ENCODE measurements around the gene APOL3.
"Not testable (repeated sequence)": the region's sequence is repeated elsewhere in the genome, so short reads cannot be mapped to it uniquely, and the experiment has no call there.

Gene APOL3, protein sequence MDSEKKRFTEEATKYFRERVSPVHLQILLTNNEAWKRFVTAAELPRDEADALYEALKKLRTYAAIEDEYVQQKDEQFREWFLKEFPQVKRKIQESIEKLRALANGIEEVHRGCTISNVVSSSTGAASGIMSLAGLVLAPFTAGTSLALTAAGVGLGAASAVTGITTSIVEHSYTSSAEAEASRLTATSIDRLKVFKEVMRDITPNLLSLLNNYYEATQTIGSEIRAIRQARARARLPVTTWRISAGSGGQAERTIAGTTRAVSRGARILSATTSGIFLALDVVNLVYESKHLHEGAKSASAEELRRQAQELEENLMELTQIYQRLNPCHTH

DNA sequence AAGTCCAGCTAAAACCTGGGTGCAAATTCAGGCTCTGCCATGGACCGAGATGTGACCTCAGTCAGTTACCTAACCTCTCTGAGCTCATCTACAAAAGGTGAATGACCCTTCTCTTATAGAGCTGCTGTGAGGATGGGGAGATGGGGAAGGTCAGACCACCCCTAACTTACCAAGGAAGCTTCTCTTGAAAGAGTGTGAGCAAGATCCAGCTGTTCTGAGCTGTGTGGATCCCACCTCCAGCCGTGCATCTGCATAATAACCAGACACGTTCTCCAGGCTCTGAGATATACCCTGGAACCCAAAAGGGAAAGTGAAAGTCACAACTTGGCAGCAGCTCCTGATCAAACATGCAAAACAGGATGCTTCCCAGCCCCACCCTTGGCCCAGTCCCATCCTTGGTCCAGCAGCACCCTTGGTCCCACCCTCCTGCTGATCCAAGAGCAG is at the start of gene APOL3:
TSS of gene APOL3 (minus strand) at position 257 of the 444 bp plus-strand sequence. CDS start 11,700 bp downstream, outside the sequence.
- no peak for DNase-seq (ENCODE audit: low read depth, low spot score)

GRCh38 chr22:36210224-36210623 is 49.7 kb upstream of the APOL3 start:
- DNase-seq (ENCODE audit: low read depth, low spot score), result no peak

DNA sequence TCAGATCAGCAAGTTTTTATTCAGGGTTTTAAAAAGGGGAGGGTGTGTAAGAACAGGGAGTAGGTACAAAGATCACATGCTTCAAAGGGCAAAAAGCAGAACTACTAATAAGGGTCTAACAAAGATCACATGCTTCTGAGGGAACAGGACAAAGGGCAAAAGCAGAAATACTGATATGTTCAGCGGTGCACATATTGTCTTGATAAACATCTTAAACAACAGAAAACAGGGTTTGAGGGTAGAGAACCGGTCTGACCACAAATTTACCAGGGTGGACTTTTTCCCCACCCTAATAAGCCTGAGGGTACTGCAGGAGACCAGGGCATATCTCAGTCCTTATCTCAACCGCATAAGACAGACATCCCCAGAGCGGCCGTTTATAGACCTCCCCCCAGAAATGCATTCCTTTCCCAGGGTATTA is 48.9 kb upstream of the APOL3 start:
- DNase-seq (ENCODE audit: low read depth, low spot score), result not testable (repeated sequence)

GRCh38 chr22:36208914-36209313 is 48.4 kb upstream of the APOL3 start:
- DNase-seq (ENCODE audit: low read depth, low spot score), result no peak

GRCh38 chr22:36208162-36208765 is 47.7 kb upstream of the APOL3 start:
- DNase-seq (ENCODE audit: low read depth, low spot score), result no peak

GRCh38 chr22:36206255-36206654 is 45.7 kb upstream of the APOL3 start:
- no peak for DNase-seq (ENCODE audit: low read depth, low spot score)

- DNase-seq (ENCODE audit: low read depth, low spot score), result not testable (repeated sequence)
Measured at GRCh38 chr22:36205573-36205972, 45.0 kb upstream of the APOL3 start.

GRCh38 chr22:36204632-36205015 is 44.1 kb upstream of the APOL3 start:
- no peak for DNase-seq (ENCODE audit: low read depth, low spot score)

- no peak for DNase-seq (ENCODE audit: low read depth, low spot score)
Measured at GRCh38 chr22:36204001-36204631, 43.6 kb upstream of the APOL3 start.

GRCh38 chr22:36203441-36203840 is 42.9 kb upstream of the APOL3 start:
- DNase-seq (ENCODE audit: low read depth, low spot score), result not testable (repeated sequence)

GRCh38 chr22:36202906-36203305 is 42.4 kb upstream of the APOL3 start:
- DNase-seq (ENCODE audit: low read depth, low spot score), result not testable (repeated sequence)

DNA sequence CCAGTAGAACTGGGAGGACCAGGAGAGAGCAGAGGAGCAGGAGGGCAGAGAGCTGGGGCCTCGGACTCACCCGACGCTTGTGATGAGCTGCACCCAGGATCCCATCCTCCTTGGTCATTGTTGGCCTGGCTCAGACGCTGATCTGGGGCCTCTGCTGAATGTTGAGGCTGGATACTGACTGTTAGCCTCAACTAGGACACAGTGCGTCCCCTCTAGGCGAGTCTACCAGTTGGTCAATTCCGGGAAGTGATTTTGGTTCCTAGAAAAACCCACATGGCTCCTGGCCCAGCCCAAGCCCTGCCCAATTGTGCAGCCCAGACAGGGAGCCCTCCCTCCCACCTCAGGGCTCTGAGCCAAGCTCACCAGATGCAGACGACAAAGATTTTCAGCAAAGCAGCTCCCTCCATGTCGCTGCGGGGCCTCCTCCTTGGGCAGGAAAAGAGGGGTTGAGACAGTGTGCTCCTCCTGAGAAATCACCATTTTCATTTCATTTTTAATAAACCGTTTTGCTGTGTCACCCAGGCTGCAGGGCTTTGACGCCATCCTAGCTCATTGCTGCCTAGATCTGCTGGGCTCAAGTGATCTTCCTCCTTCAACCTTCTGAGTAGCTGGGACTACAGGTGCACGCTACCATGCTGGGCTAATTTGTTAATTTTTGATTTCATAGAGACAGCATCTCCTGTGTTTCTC is 41.2 kb upstream of the APOL3 start, which contains the start of gene APOL4:
TSS of gene APOL4 (minus strand) at position 180 of the 690 bp plus-strand sequence. CDS start at position 105, 75 bp downstream.
- DNase-seq (ENCODE audit: low read depth, low spot score), result no peak

GRCh38 chr22:36201025-36201424 is 40.5 kb upstream of the APOL3 start:
- DNase-seq (ENCODE audit: low read depth, low spot score), result not testable (repeated sequence)

GRCh38 chr22:36199001-36199551 is 38.5 kb upstream of the APOL3 start:
- DNase-seq (ENCODE audit: low read depth, low spot score), result no peak

GRCh38 chr22:36198536-36198935 is 38.0 kb upstream of the APOL3 start:
- DNase-seq (ENCODE audit: low read depth, low spot score), result no peak

- no peak for DNase-seq (ENCODE audit: low read depth, low spot score)
Measured at GRCh38 chr22:36197514-36198146, 37.1 kb upstream of the APOL3 start.

GRCh38 chr22:36197065-36197440 is 36.5 kb upstream of the APOL3 start:
- DNase-seq (ENCODE audit: low read depth, low spot score), result no peak

GRCh38 chr22:36196254-36197064 is 35.9 kb upstream of the APOL3 start:
- no peak for DNase-seq (ENCODE audit: low read depth, low spot score)

DNA sequence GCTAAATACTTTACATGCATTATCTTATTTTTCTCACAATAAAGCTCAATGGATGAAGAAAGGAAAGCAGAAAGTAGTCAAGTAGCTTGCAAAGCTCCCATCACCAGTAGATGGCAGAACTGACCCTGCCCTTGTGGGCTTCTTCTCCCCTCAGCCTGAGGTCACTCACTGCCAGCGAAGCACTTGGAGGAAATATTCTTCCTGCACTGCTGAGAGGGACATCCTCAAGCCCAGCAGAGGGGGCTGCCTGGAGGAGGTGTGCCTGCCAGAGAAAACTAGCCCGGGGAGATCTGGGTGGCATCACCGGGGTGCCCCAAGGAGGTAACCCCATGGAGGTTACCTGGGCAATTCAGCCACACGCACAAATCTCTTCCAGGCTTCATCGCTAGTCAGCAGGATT is 34.4 kb upstream of the APOL3 start:
- DNase-seq (ENCODE audit: low read depth, low spot score), result no peak

DNA sequence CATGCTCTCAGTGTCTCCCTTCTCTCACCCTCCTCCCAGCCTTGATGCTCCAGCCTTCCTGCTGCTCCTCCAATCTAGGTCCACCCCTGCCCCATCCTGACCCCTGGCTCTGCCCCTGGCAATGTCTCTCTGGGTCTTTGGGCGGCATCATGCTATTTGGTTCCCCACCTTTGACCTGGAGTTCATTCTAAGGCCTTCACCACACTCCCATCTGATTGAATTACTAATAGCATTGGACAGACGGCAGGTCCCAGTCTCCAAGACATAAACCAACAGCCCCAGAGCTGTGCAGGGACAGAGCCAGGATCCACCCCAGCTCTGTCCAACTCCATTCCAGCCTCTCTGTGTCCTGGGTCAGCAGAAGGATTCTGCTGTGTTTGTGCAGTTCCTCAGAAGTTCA is 33.8 kb upstream of the APOL3 start:
- no peak for DNase-seq (ENCODE audit: low read depth, low spot score)

All from brain pericyte (primary cell).